Small intestine (tissue), 7 donors: ENCODE measurements around the gene SMYD3. TPM values are rescaled to one million over a fixed set of nuclear protein-coding genes. Genes with fewer than 3 reads are reported as not detected.
A peak's percentile ranks its signal among the peaks of the same experiment; 100 is the strongest.
"Not testable (repeated sequence)": the region's sequence is repeated elsewhere in the genome, so short reads cannot be mapped to it uniquely, and the experiment has no call there.

ENCODE experiments used
- DNase-seq, 2 donors: peaks; one replicate each; pipeline versions ENCODE4 v3.0.0 to v3.0.0-alpha.2; 2013
- FAIRE-seq: peaks from 2 replicates; lab custom pipeline; 2012; peaks lifted over from hg19 to GRCh38; lab: Jason Lieb, UNC
- H3K27ac ChIP-seq, 3 donors: one replicate each; pipeline ENCODE4 v1.5.1; 2013; ENCODE audit warnings: low read length in 2 of 3, mild to moderate bottlenecking in 2 of 3, control low read depth in 1 of 3, inconsistent platforms in 1 of 3, low read depth in 1 of 3, moderate library complexity in 1 of 3
- H3K27me3 ChIP-seq, 3 donors: one replicate each; pipeline ENCODE4 v1.6.1; 2013; ENCODE audit warnings: low read length in 3 of 3, inconsistent platforms in 1 of 3; ENCODE audit not compliant: control insufficient read depth in 3 of 3, insufficient read depth in 3 of 3
- H3K36me3 ChIP-seq, 3 donors: one replicate each; pipeline ENCODE4 v1.6.1; 2013; ENCODE audit warnings: low read length in 3 of 3, inconsistent platforms in 1 of 3, low read depth in 1 of 3, mild to moderate bottlenecking in 1 of 3, moderate library complexity in 1 of 3; ENCODE audit not compliant: control insufficient read depth in 3 of 3, insufficient read depth in 2 of 3
- H3K4me1 ChIP-seq, 3 donors: one replicate each; pipeline ENCODE4 v1.6.1; 2013; ENCODE audit warnings: low read length in 2 of 3, inconsistent platforms in 1 of 3, low read depth in 1 of 3, mild to moderate bottlenecking in 1 of 3, moderate library complexity in 1 of 3; ENCODE audit not compliant: control insufficient read depth in 3 of 3, insufficient read depth in 2 of 3
- H3K4me3 ChIP-seq, 3 donors: one replicate each; pipeline ENCODE4 v1.5.1; 2013; ENCODE audit warnings: low read length in 3 of 3, control low read depth in 1 of 3, inconsistent platforms in 1 of 3, low read depth in 1 of 3, mild to moderate bottlenecking in 1 of 3, moderate library complexity in 1 of 3
- H3K9me3 ChIP-seq, 2 donors: one replicate each; pipeline ENCODE4 v1.6.1; 2013; ENCODE audit warnings: low read depth in 1 of 2, low read length in 1 of 2; ENCODE audit not compliant: control insufficient read depth in 2 of 2, insufficient read depth in 1 of 2
- WGBS, 3 donors: extraction: QIAGEN DNeasy Blood & Tissue Kit; methylation state at CpG; one replicate each; pipeline ENCODE4 v1.1.7; 2013; 5-methylcytosine and 5-hydroxymethylcytosine counted together
- polyA plus RNA-seq, 4 donors: library from polyadenylated mRNA; stranded (reverse) in 3 of 4; unstranded in 1 of 4; fragments of 200-250 nt in 3 of 4; fragments of 120-200 nt in 1 of 4; gene quantifications; one replicate each; pipeline versions ENCODE4 v1.2.1 to v1.2.3, GENCODE V29; 2013
- donor health status: healthy with polysubstance abuse.
- donor health status: control.
- donor health status: control.
- donor health status: Bipolar disorder and iron deficiency.
- donor health status: healthy.

Gene SMYD3
- polyA plus RNA-seq, 4 donors, result 5.4 to 10.1 (median 8.5) TPM

GRCh38 chr1:245777752-245778151 lies 729.3 kb downstream of the SMYD3 start:
- WGBS, 3 donors, result 93 to 98% (median 94%) methylated on average over 3 of the region's 3 CpGs
- no peak for FAIRE-seq

DNA sequence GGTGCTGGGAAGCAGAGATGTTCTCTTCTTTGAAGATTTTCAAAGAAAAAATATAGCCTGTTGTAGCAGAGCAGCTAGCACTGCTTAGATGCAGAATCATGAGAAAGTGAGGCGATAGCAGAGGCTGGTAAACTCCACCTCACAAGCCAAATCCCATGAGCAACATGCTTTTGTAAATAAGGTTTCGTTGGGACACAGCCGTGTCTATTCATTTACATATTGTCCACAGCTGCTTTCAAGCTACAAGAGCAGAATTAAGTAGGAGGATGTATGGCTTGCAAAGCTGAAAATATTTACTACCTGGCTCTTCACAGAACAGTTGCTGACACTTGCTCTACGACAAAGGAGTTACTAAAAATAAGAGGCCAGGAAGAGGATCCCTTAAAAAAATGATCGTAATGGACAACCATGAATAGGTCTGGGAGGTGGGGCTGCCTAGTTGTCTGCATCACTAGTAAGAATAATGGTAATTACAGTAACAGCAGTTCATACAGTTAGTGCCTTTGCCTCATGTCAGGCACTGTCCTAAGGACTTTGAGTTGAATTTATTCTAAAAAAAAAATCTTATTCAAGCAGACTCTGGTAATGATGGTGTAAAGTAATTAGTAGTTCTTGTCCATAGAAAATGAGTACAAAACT lies 730.3 kb downstream of the SMYD3 start:
- peak in 1 of 2 donors; percentile 8 for DNase-seq
- H3K27ac ChIP-seq, result no peak overlapping the region
- FAIRE-seq, result no peak
- H3K9me3 ChIP-seq, result no peaks in the 10 kb centered on the region
- 80 to 92% (median 91%) methylated on average over 5 of the region's 5 CpGs for WGBS, 3 donors
- H3K4me1 ChIP-seq, result no peaks in the 10 kb centered on the region
- no peak overlapping the region for H3K4me3 ChIP-seq
- H3K27me3 ChIP-seq, result no peaks in the 10 kb centered on the region
- no peaks in the 10 kb centered on the region for H3K36me3 ChIP-seq

More at GRCh38 chr1:245777752-245778151, 729.3 kb downstream of the SMYD3 start:
- DNase-seq, result no peak
- H3K27me3 ChIP-seq, result no peaks in the 10 kb centered on the region
- H3K4me3 ChIP-seq, result no peak overlapping the region
- H3K4me1 ChIP-seq, result no peaks in the 10 kb centered on the region
- H3K27ac ChIP-seq, result no peak overlapping the region
- H3K36me3 ChIP-seq, result no peaks in the 10 kb centered on the region
- H3K9me3 ChIP-seq, result no peaks in the 10 kb centered on the region

DNA sequence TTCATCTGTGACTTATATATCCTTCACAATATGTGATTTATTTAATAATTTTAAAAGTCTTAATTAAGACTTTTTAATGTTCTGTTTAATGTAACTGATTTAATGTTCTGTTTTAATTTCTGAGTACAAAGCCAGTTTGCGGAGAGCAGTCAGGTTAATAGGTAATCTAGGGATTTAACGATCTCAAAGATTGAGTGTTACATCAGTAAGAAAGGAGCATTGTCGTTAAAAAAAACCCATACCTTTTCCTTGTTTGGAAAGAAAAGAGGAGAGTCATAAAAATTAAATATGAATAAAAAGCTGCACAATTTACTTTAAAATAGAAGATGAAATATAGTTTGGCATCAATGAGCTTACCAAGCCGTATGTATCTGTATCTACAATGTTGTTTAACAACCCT lies 730.9 kb downstream of the SMYD3 start:
- no peak overlapping the region for H3K27ac ChIP-seq
- H3K9me3 ChIP-seq, result no peaks in the 10 kb centered on the region
- FAIRE-seq (no peak), DNase-seq (peak in 1 of 2 donors; percentile 19)
- no peaks in the 10 kb centered on the region for H3K4me1 ChIP-seq
- no peak overlapping the region for H3K4me3 ChIP-seq
- WGBS, 3 donors, result 47 to 71% (median 62%) methylated on average over 4 of the region's 4 CpGs
- H3K27me3 ChIP-seq, result no peaks in the 10 kb centered on the region
- H3K36me3 ChIP-seq, result no peaks in the 10 kb centered on the region

GRCh38 chr1:245774931-245775330 lies 732.1 kb downstream of the SMYD3 start:
- DNase-seq, H3K4me1 ChIP-seq, H3K9me3 ChIP-seq, H3K27ac ChIP-seq, H3K27me3 ChIP-seq, FAIRE-seq, H3K36me3 ChIP-seq, H3K4me3 ChIP-seq: not testable (repeated sequence)
- WGBS, 3 donors, result 90 to 95% (median 92%) methylated on average over 13 to 21 of the region's 25 CpGs

GRCh38 chr1:245774196-245774595 lies 732.9 kb downstream of the SMYD3 start:
- Histone ChIP-seq H3K36me3 (no peaks in the 10 kb centered on the region), H3K4me3 (no peak overlapping the region), H3K4me1 (no peaks in the 10 kb centered on the region), H3K27me3 (no peaks in the 10 kb centered on the region), H3K27ac (no peak overlapping the region), H3K9me3 (no peaks in the 10 kb centered on the region)
- no peak for DNase-seq
- WGBS, 3 donors, result 78 to 96% (median 90%) methylated on average over 2 of the region's 2 CpGs
- no peak for FAIRE-seq

DNA sequence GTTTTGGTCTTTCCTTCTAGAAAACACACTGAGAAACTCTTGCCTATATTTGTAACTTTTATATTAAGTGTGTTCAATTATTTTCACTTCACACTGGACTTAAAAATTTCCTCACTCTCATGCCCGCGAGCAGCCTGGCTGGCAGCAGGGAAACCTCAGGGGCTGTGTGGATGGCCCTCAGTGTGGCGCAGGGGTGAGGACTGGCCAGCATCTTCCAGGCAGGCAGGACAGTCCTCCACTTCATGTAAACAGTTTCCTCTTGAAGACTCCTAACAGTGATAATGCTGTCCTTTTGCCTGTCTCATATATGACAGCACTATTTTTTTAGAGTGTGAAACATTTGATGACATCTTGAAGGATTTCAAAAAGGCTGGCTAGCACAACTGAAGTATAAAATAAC lies 733.7 kb downstream of the SMYD3 start:
- FAIRE-seq, result no peak
- H3K4me3 ChIP-seq, result no peak overlapping the region
- DNase-seq, result no peak
- 94 to 99% (median 96%) methylated on average over 3 of the region's 3 CpGs for WGBS, 3 donors
- H3K4me1 ChIP-seq, result no peaks in the 10 kb centered on the region
- no peaks in the 10 kb centered on the region for H3K36me3 ChIP-seq
- no peaks in the 10 kb centered on the region for H3K27me3 ChIP-seq
- no peak overlapping the region for H3K27ac ChIP-seq
- no peaks in the 10 kb centered on the region for H3K9me3 ChIP-seq

GRCh38 chr1:245772739-245773138 lies 734.3 kb downstream of the SMYD3 start:
- Histone ChIP-seq H3K9me3 (no peaks in the 10 kb centered on the region), H3K4me3 (no peak overlapping the region), H3K4me1 (no peaks in the 10 kb centered on the region), H3K27me3 (no peaks in the 10 kb centered on the region), H3K36me3 (no peaks in the 10 kb centered on the region), H3K27ac (no peak overlapping the region)
- 79 to 84% (median 80%) methylated on average over 1 of the region's 1 CpG for WGBS, 3 donors
- FAIRE-seq (no peak), DNase-seq (no peak)

GRCh38 chr1:245772325-245772724 lies 734.8 kb downstream of the SMYD3 start:
- 86 to 97% (median 89%) methylated on average over 1 of the region's 1 CpG for WGBS, 3 donors

More at GRCh38 chr1:245772325-245772724, 734.8 kb downstream of the SMYD3 start:
- Histone ChIP-seq H3K9me3 (no peaks in the 10 kb centered on the region), H3K27me3 (no peaks in the 10 kb centered on the region), H3K4me3 (no peak overlapping the region), H3K4me1 (no peaks in the 10 kb centered on the region), H3K27ac (no peak overlapping the region), H3K36me3 (no peaks in the 10 kb centered on the region)
- DNase-seq (no peak), FAIRE-seq (no peak)
